H1 (cell line): ENCODE measurements around the gene P3H1. TPM values are rescaled to one million over a fixed set of nuclear protein-coding genes. Genes with fewer than 3 reads are reported as not detected.
"Not testable (repeated sequence)": the region's sequence is repeated elsewhere in the genome, so short reads cannot be mapped to it uniquely, and the experiment has no call there.

Experiments used
- CTCF ChIA-PET: fragments of 300-600 bp; sonication (Branson Sonifier 250); formaldehyde crosslinking; loops from one replicate; lab custom pipeline; 2021; ENCODE audit not compliant: partially characterized antibody; lab: Charles Lee
- POLR2A ChIA-PET: fragments of 300-600 bp; sonication (Branson Sonifier 250); formaldehyde crosslinking; loops from one replicate; lab custom pipeline; 2021; ENCODE audit warnings: inconsistent platforms; ENCODE audit not compliant: partially characterized antibody; lab: Charles Lee
- DNase-seq, 2 experiments: peaks; one replicate each; pipeline versions ENCODE4 v3.0.0 to v3.0.0-alpha.2; 2010 to 2022; ENCODE audit warnings: low spot score in 2 of 2, low read depth in 1 of 2, mixed read lengths in 1 of 2
- FAIRE-seq: peaks from 2 replicates; lab custom pipeline; 2011; peaks lifted over from hg19 to GRCh38; lab: Jason Lieb, UNC
- H2AFZ ChIP-seq: 2 replicates; pipeline ENCODE4 v1.8.1; 2012; ENCODE audit warnings: low read length, inconsistent platforms
- H2AK5ac ChIP-seq: 2 replicates; pipeline ENCODE4 v1.6.1; 2013; ENCODE audit warnings: low read depth, low read length
- H2BK120ac ChIP-seq: replicated peaks from 2 replicates; pipeline ENCODE3; 2013; ENCODE audit warnings: low read depth, low read length, inconsistent platforms
- H2BK12ac ChIP-seq: 2 replicates; pipeline ENCODE4 v1.6.1; 2013; ENCODE audit warnings: low read depth, low read length
- H2BK15ac ChIP-seq: 2 replicates; pipeline ENCODE4 v1.6.1; 2013; ENCODE audit warnings: low read length
- H2BK20ac ChIP-seq: 2 replicates; pipeline ENCODE4 v1.6.1; 2013; ENCODE audit warnings: low read length
- H2BK5ac ChIP-seq: 2 replicates; pipeline ENCODE4 v1.6.1; 2013; ENCODE audit warnings: low read depth, low read length
- H3K14ac ChIP-seq: 2 replicates; pipeline ENCODE4 v1.6.1; 2013; ENCODE audit warnings: inconsistent platforms; ENCODE audit not compliant: insufficient read length
- H3K18ac ChIP-seq: 2 replicates; pipeline ENCODE4 v1.6.1; 2013; ENCODE audit warnings: low read length; ENCODE audit errors: extremely low read depth
- H3K23ac ChIP-seq: 2 replicates; pipeline ENCODE4 v1.6.1; 2013; ENCODE audit warnings: inconsistent platforms; ENCODE audit not compliant: insufficient read length
- H3K23me2 ChIP-seq: 2 replicates; pipeline ENCODE4 v1.6.1; 2013; ENCODE audit warnings: low read depth, low read length
- H3K27ac ChIP-seq: 2 replicates; pipeline ENCODE4 v1.6.1; 2011; ENCODE audit warnings: low read depth, low read length, inconsistent platforms
- H3K27me3 ChIP-seq, 4 experiments: replicated peaks in 1 of 4; 1 replicate in 1 of 4; 2 replicates in 3 of 4; pipeline versions ENCODE4 v1.6.1 to v1.8.1; 2011 to 2013; ENCODE audit warnings: low read length in 3 of 4, mild to moderate bottlenecking in 3 of 4, inconsistent platforms in 2 of 4, mixed read lengths in 2 of 4, moderate library complexity in 1 of 4; ENCODE audit not compliant: control insufficient read depth in 3 of 4, insufficient read depth in 3 of 4; ENCODE audit errors: extremely low read depth in 1 of 4
- H3K36me3 ChIP-seq, 4 experiments: 2 replicates each; pipeline versions ENCODE4 v1.6.1 to v1.8.1; 2011 to 2013; ENCODE audit warnings: mild to moderate bottlenecking in 4 of 4, low read length in 3 of 4, moderate library complexity in 2 of 4, control low read depth in 1 of 4, inconsistent platforms in 1 of 4; ENCODE audit not compliant: insufficient read depth in 4 of 4, control insufficient read depth in 2 of 4
- H3K4ac ChIP-seq: replicated peaks from 2 replicates; pipeline ENCODE3; 2013; ENCODE audit warnings: low read length, low read depth, mixed read lengths, inconsistent platforms; ENCODE audit not compliant: insufficient read length
- H3K4me1 ChIP-seq, 4 experiments: replicated peaks in 1 of 4; 1 replicate in 1 of 4; 2 replicates in 3 of 4; pipeline versions ENCODE4 v1.6.1 to v1.8.1; 2011 to 2013; ENCODE audit warnings: low read length in 3 of 4, inconsistent platforms in 2 of 4, mixed read lengths in 1 of 4; ENCODE audit not compliant: insufficient read depth in 4 of 4, control insufficient read depth in 3 of 4
- H3K4me2 ChIP-seq, 2 experiments: 2 replicates each; pipeline versions ENCODE4 v1.6.1 to v1.8.1; 2011 to 2013; ENCODE audit warnings: low read depth in 2 of 2, low read length in 2 of 2, control low read depth in 1 of 2, inconsistent platforms in 1 of 2, mild to moderate bottlenecking in 1 of 2; ENCODE audit not compliant: insufficient read depth in 1 of 2
- H3K4me3 ChIP-seq, 4 experiments: fragments of 200-600, 300-600 bp in 1 of 4; sonication (generic), shearing (Covaris generic), sonication (Bioruptor Twin) in 1 of 4; 2 replicates each; pipeline versions ENCODE4 v1.5.1 to v1.8.1; 2011 to 2016; ENCODE audit warnings: low read length in 4 of 4, low read depth in 3 of 4, control low read depth in 2 of 4, inconsistent platforms in 2 of 4, mild to moderate bottlenecking in 2 of 4, mixed read lengths in 1 of 4, moderate library complexity in 1 of 4; ENCODE audit not compliant: insufficient read depth in 2 of 4; ENCODE audit errors: extremely low read depth in 1 of 4
- H3K56ac ChIP-seq: replicated peaks from 2 replicates; pipeline ENCODE3; 2013; ENCODE audit warnings: low read depth, mild to moderate bottlenecking, mixed read lengths, low read length, inconsistent platforms; ENCODE audit not compliant: insufficient read length
- H3K79me1 ChIP-seq: 2 replicates; pipeline ENCODE4 v1.6.1; 2013; ENCODE audit warnings: low read depth, low read length, control low read depth
- H3K79me2 ChIP-seq, 2 experiments: 2 replicates each; pipeline versions ENCODE4 v1.6.1 to v1.8.1; 2012 to 2013; ENCODE audit warnings: low read length in 2 of 2, mild to moderate bottlenecking in 2 of 2, inconsistent platforms in 1 of 2; ENCODE audit not compliant: insufficient read depth in 2 of 2, control insufficient read depth in 1 of 2
- H3K9ac ChIP-seq, 4 experiments: replicated peaks in 1 of 4; 1 replicate in 1 of 4; 2 replicates in 3 of 4; pipeline versions ENCODE4 v1.6.1 to v1.8.1; 2011 to 2013; ENCODE audit warnings: low read depth in 3 of 4, low read length in 3 of 4, control low read depth in 2 of 4, mild to moderate bottlenecking in 2 of 4, moderate library complexity in 2 of 4, inconsistent platforms in 1 of 4; ENCODE audit errors: extremely low read depth in 1 of 4
- H3K9me3 ChIP-seq, 2 experiments: 2 replicates each; pipeline versions ENCODE4 v1.6.1 to v1.8.1; 2012 to 2013; ENCODE audit warnings: mild to moderate bottlenecking in 2 of 2, moderate library complexity in 2 of 2, control low read depth in 1 of 2, inconsistent platforms in 1 of 2, low read depth in 1 of 2, low read length in 1 of 2, mixed read lengths in 1 of 2; ENCODE audit not compliant: insufficient read depth in 2 of 2
- H4K20me1 ChIP-seq, 2 experiments: replicated peaks in 1 of 2; 2 replicates each; pipeline versions ENCODE3 to v1.8.1; 2011 to 2013; ENCODE audit warnings: inconsistent platforms in 2 of 2, low read length in 2 of 2, mild to moderate bottlenecking in 1 of 2; ENCODE audit not compliant: insufficient read depth in 2 of 2, control insufficient read depth in 1 of 2
- H4K5ac ChIP-seq: 2 replicates; pipeline ENCODE4 v1.6.1; 2013; ENCODE audit warnings: low read length, low read depth, mixed read lengths, inconsistent platforms; ENCODE audit not compliant: insufficient read length
- H4K8ac ChIP-seq: 2 replicates; pipeline ENCODE4 v1.8.0; 2013; ENCODE audit warnings: mild to moderate bottlenecking, moderate library complexity, low read length, inconsistent platforms; ENCODE audit not compliant: insufficient read depth; ENCODE audit errors: extremely low read depth
- H4K91ac ChIP-seq: replicated peaks from 2 replicates; pipeline ENCODE3; 2013; ENCODE audit warnings: low read length, mixed read lengths, inconsistent platforms; ENCODE audit not compliant: insufficient read length
- WGBS, 2 experiments: shearing (Covaris generic) in 1 of 2; methylation state at CpG; one replicate each; pipeline versions ENCODE4 v1.1.6 to v1.1.7; 2013 to 2015; ENCODE audit warnings: low lambda C conversion rate in 2 of 2, mixed read lengths in 2 of 2, inconsistent platforms in 1 of 2, low coverage in 1 of 2, missing lambda C conversion rate in 1 of 2; ENCODE audit not compliant: insufficient replicate concordance in 2 of 2, insufficient coverage in 1 of 2, insufficient read length in 1 of 2; ENCODE audit errors: extremely low coverage in 1 of 2, missing lambda C conversion rate in 1 of 2; 5-methylcytosine and 5-hydroxymethylcytosine counted together
- polyA plus RNA-seq, 7 experiments: library from polyadenylated mRNA; depleted of rRNA in 3 of 7; stranded (reverse) in 5 of 7; unstranded in 2 of 7; fragments of >200 nt in 5 of 7; fragments of 200-250 nt in 2 of 7; gene quantifications; 1 replicate in 5 of 7; 2 replicates in 1 of 7; 4 replicates in 1 of 7; pipeline versions ENCODE4 v1.2.1 to v1.2.3, GENCODE V29; 2011 to 2013; ENCODE audit warnings: missing spikeins in 2 of 7, mixed read lengths in 2 of 7
- total RNA-seq: library from RNA; stranded (reverse); fragmentation: NEBNext Ultra II Directional; extraction: Animal tissue kit (Norgen Biotek cat#: 25700); gene quantifications from 2 replicates; pipeline ENCODE4 v1.2.1, GENCODE V29; 2021

The P3H1 gene
- total and polyA plus RNA-seq, 2 of the 8 experiments (the other 6 are each of a cell fraction or from before 2014, with no cell fraction given): 58.4 to 87.5 TPM

DNA sequence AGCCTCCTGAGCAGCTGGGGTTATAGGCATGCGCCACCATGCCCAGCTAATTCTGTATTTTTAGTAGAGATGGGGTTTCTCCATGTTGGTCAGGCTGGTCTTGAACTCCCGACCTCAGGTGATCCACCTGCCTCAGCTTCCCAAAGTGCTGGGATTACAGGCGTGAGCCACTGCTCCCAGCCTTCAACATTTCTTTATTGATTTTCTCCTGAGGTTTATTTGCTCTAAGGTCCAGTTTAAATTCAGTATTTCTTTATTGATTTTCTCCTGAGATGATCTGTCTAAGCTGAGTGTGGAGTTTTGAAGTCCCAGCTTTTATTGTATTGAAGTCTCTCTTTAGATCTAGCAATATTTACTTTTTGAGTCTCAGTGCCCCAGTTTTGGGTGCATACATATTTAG, 54.0 kb downstream of the P3H1 start:
- not testable (repeated sequence) for H3K27ac ChIP-seq, H3K23ac ChIP-seq, H3K23me2 ChIP-seq, H3K56ac ChIP-seq, H3K9me3 ChIP-seq, H2BK15ac ChIP-seq, H2BK5ac ChIP-seq, H3K9ac ChIP-seq, H2AFZ ChIP-seq, FAIRE-seq, H3K4me1 ChIP-seq, H3K4ac ChIP-seq, H2BK20ac ChIP-seq, H3K14ac ChIP-seq, H2AK5ac ChIP-seq, H3K27me3 ChIP-seq, H3K36me3 ChIP-seq, DNase-seq, H4K20me1 ChIP-seq, H3K18ac ChIP-seq, H2BK120ac ChIP-seq, H4K91ac ChIP-seq, H4K5ac ChIP-seq, H2BK12ac ChIP-seq, H3K79me1 ChIP-seq, H4K8ac ChIP-seq, H3K4me3 ChIP-seq, H3K4me2 ChIP-seq
- ChIA-PET POLR2A (interaction anchor here (0.9 to 1.1 kb wide), 2 partner anchors 10 to 20 kb away, joined by 3 read pairs; no protein-coding TSS in a partner anchor), CTCF (interaction anchor here (0.9 kb wide), 1 partner anchor 14 kb away, joined by 4 read pairs; no protein-coding TSS in a partner anchor)
- peaks cover 0 to 35% of the 10 kb centered on the region in 2 experiments; a peak in 2 of 4 replicates for H3K79me2 ChIP-seq
- WGBS, 2 experiments: 81% methylated on average over 3 of the region's 3 CpGs; no CpG with 5 or more reads in 1 of the 2 experiments
